Endodermal cell (in vitro differentiated cells): ENCODE data around the gene ESR1. TPM values are rescaled to one million over a fixed set of nuclear protein-coding genes. Genes with fewer than 3 reads are reported as not detected.

Experiments
- DNase-seq: peaks from one replicate; pipeline ENCODE4 v3.0.0-alpha.2; 2017
- H3K27ac ChIP-seq: 2 replicates; pipeline ENCODE4 v1.5.1; 2013; ENCODE audit warnings: mild to moderate bottlenecking, low read depth, low read length, moderate library complexity
- H3K27me3 ChIP-seq: 2 replicates; pipeline ENCODE4 v1.6.1; 2013; ENCODE audit warnings: mild to moderate bottlenecking, low read length, moderate library complexity; ENCODE audit not compliant: insufficient read depth, control insufficient read depth, poor library complexity, severe bottlenecking
- H3K36me3 ChIP-seq: 2 replicates; pipeline ENCODE4 v1.7.0; 2013; ENCODE audit warnings: mild to moderate bottlenecking, low read length, moderate library complexity; ENCODE audit not compliant: control insufficient read depth, insufficient read depth
- H3K4me1 ChIP-seq: one replicate; pipeline ENCODE4 v1.7.0; 2013; ENCODE audit warnings: low read length; ENCODE audit not compliant: control insufficient read depth, insufficient read depth
- H3K4me3 ChIP-seq: 2 replicates; pipeline ENCODE4 v1.5.1; 2013; ENCODE audit warnings: mild to moderate bottlenecking, low read length, moderate library complexity
- H3K9ac ChIP-seq: 2 replicates; pipeline ENCODE4 v1.6.1; 2013; ENCODE audit warnings: mild to moderate bottlenecking, low read length, moderate library complexity; ENCODE audit not compliant: poor library complexity, severe bottlenecking; ENCODE audit errors: extremely low read depth
- H3K9me3 ChIP-seq: 2 replicates; pipeline ENCODE4 v1.6.1; 2013; ENCODE audit warnings: mild to moderate bottlenecking, low read length, moderate library complexity; ENCODE audit not compliant: control insufficient read depth
- H3K27ac Mint-ChIP-seq: 2 replicates; pipeline ENCODE4 v1.8.0; 2020; ENCODE audit warnings: mixed read lengths
- H3K27me3 Mint-ChIP-seq: 2 replicates; pipeline ENCODE4 v1.8.0; 2021; ENCODE audit warnings: mild to moderate bottlenecking, mixed read lengths; ENCODE audit not compliant: insufficient read depth
- H3K36me3 Mint-ChIP-seq: 2 replicates; pipeline ENCODE4 v1.8.0; 2020; ENCODE audit warnings: low read depth, mixed read lengths
- H3K4me1 Mint-ChIP-seq: 2 replicates; pipeline ENCODE4 v1.8.0; 2020; ENCODE audit warnings: mixed read lengths
- H3K4me3 Mint-ChIP-seq: 2 replicates; pipeline ENCODE4 v1.8.0; 2020; ENCODE audit warnings: mild to moderate bottlenecking, moderate library complexity, mixed read lengths
- H3K9me3 Mint-ChIP-seq: 2 replicates; pipeline ENCODE4 v1.8.0; 2020; ENCODE audit warnings: mild to moderate bottlenecking, mixed read lengths
- CTCF ChIP-seq: fragments of 200-600 bp; sonication (generic); conservative IDR thresholded peaks from 2 replicates; pipeline ENCODE4 v1.5.0; 2021; ENCODE audit warnings: antibody characterized with exemption, mild to moderate bottlenecking
- WGBS, 2 experiments: methylation state at CpG; one replicate each; pipeline versions ENCODE4 v1.1.5 to v1.1.7; 2013; ENCODE audit warnings: missing lambda C conversion rate in 2 of 2, mixed read lengths in 1 of 2; ENCODE audit not compliant: insufficient coverage in 1 of 2, insufficient read length in 1 of 2; 5-methylcytosine and 5-hydroxymethylcytosine counted together
- total RNA-seq, 2 donors: library from RNA; stranded (reverse); fragmentation: NEBNext Ultra II Directional in 1 of 2; extraction: Animal tissue kit (Norgen Biotek cat#: 25700) in 1 of 2; gene quantifications; 2 replicates in 1 of 2; 3 replicates in 1 of 2; pipeline ENCODE4 v1.2.1, GENCODE V29; 2021

The ESR1 gene
- total RNA-seq, 2 donors from 2014 or later = not detected

- no peak overlapping the region for H3K4me3 Mint-ChIP-seq
- H3K9me3 Mint-ChIP-seq = no peaks in the 10 kb centered on the region
- no peak overlapping the region for H3K4me3 ChIP-seq
- no peak for TF ChIP-seq CTCF
- H3K9ac ChIP-seq = no peak overlapping the region
- no peaks in the 10 kb centered on the region for H3K4me1 ChIP-seq
- WGBS, 2 experiments = 92 to 94% methylated on average over 3 of the region's 5 CpGs
- no peaks in the 10 kb centered on the region for H3K36me3 Mint-ChIP-seq
- no peak overlapping the region for H3K27ac ChIP-seq
- H3K36me3 ChIP-seq = no peaks in the 10 kb centered on the region
- no peak overlapping the region for H3K27ac Mint-ChIP-seq
- DNase-seq = no peak
- no peaks in the 10 kb centered on the region for H3K27me3 ChIP-seq
- H3K4me1 Mint-ChIP-seq = no peaks in the 10 kb centered on the region
- no peaks in the 10 kb centered on the region for H3K9me3 ChIP-seq
- no peaks in the 10 kb centered on the region for H3K27me3 Mint-ChIP-seq
Measured at GRCh38 chr6:152142105-152142504, 334.6 kb downstream of the ESR1 start.

- H3K4me1 ChIP-seq = no peaks in the 10 kb centered on the region
- no peaks in the 10 kb centered on the region for H3K9me3 Mint-ChIP-seq
- H3K9ac ChIP-seq = no peak overlapping the region
- no peaks in the 10 kb centered on the region for H3K36me3 Mint-ChIP-seq
- no peak overlapping the region for H3K27ac Mint-ChIP-seq
- no peaks in the 10 kb centered on the region for H3K9me3 ChIP-seq
- H3K36me3 ChIP-seq = no peaks in the 10 kb centered on the region
- H3K4me1 Mint-ChIP-seq = no peaks in the 10 kb centered on the region
- H3K27me3 Mint-ChIP-seq = no peaks in the 10 kb centered on the region
- no peak for TF ChIP-seq CTCF
- H3K27me3 ChIP-seq = no peaks in the 10 kb centered on the region
- H3K4me3 ChIP-seq = no peak overlapping the region
- WGBS, 2 experiments = 94 to 95% methylated on average over 11 of the region's 11 CpGs
- no peak overlapping the region for H3K4me3 Mint-ChIP-seq
- DNase-seq = no peak
- no peak overlapping the region for H3K27ac ChIP-seq
Measured at GRCh38 chr6:152143359-152143758, 335.9 kb downstream of the ESR1 start.

- H3K9ac ChIP-seq = no peak overlapping the region
- H3K4me3 Mint-ChIP-seq = no peak overlapping the region
Measured at GRCh38 chr6:152146385-152146784, 338.9 kb downstream of the ESR1 start.

More at GRCh38 chr6:152146385-152146784, 338.9 kb downstream of the ESR1 start:
- H3K27ac Mint-ChIP-seq = no peak overlapping the region
- Histone ChIP-seq H3K4me3 (no peak overlapping the region), H3K27ac (no peak overlapping the region), H3K36me3 (peaks cover 2% of the 10 kb centered on the region), H3K9me3 (no peaks in the 10 kb centered on the region), H3K27me3 (no peaks in the 10 kb centered on the region), H3K4me1 (no peaks in the 10 kb centered on the region)
- 100% methylated on average over 1 of the region's 1 CpG for WGBS, 2 experiments
- DNase-seq = no peak
- no peaks in the 10 kb centered on the region for H3K4me1 Mint-ChIP-seq
- TF ChIP-seq CTCF = no peak
- H3K36me3 Mint-ChIP-seq = no peaks in the 10 kb centered on the region
- H3K9me3 Mint-ChIP-seq = no peaks in the 10 kb centered on the region
- no peaks in the 10 kb centered on the region for H3K27me3 Mint-ChIP-seq
